Measurements from ENCODE around the gene DELE1. TPM values are rescaled to one million over a fixed set of nuclear protein-coding genes. Genes with fewer than 3 reads are reported as not detected.

DELE1 gene
- total and polyA plus RNA-seq, 2 donors (not counting 1 experiment from before 2014, with no cell fraction given), result 124 to 127 TPM

GRCh38 chr5:141950207-141951005 lies 26.7 kb downstream of the DELE1 start:
- no peak for DNase-seq
- Histone ChIP-seq H3K27ac (ENCODE audit: low read length in 2 of 2) (no peak overlapping the region), H3K4me1 (ENCODE audit: control insufficient read depth in 2 of 2, insufficient read depth in 2 of 2, low read length in 2 of 2) (peaks cover 0 to 6% of the 10 kb centered on the region in 2 donors), H3K4me3 (ENCODE audit: control extremely low read depth in 1 of 5, extremely low read depth in 1 of 5, insufficient read depth in 1 of 5, low read depth in 2 of 5, low read length in 4 of 5) (no peak overlapping the region), H3K9me3 (ENCODE audit: control extremely low read depth in 1 of 3, control insufficient read depth in 2 of 3, insufficient read depth in 1 of 3, low read length in 2 of 3) (no peaks in the 10 kb centered on the region), H3K79me2 (ENCODE audit: control insufficient read depth, insufficient read depth, low read length) (no peaks in the 10 kb centered on the region), H3K9ac (ENCODE audit: low read length) (no peak overlapping the region), H4K20me1 (ENCODE audit: control insufficient read depth, insufficient read depth, low read length, poor library complexity, severe bottlenecking) (no peaks in the 10 kb centered on the region), H2AFZ (ENCODE audit: insufficient read depth, low read depth, low read length, poor library complexity, severe bottlenecking) (no peak overlapping the region), H3K27me3 (replicated peaks in 1 of 4; ENCODE audit: control extremely low read depth in 1 of 4, control insufficient read depth in 3 of 4, insufficient read depth in 4 of 4, low read length in 3 of 4) (no peaks in the 10 kb centered on the region), H3K4me2 (replicated peaks; ENCODE audit: low read depth, low read length, poor library complexity, severe bottlenecking) (no peak overlapping the region), H3K36me3 (replicated peaks in 1 of 2; ENCODE audit: control extremely low read depth in 1 of 2, control insufficient read depth in 1 of 2, extremely low read depth in 1 of 2, insufficient read depth in 2 of 2, low read length in 1 of 2) (no peaks in the 10 kb centered on the region)
- H3K27me3 Mint-ChIP-seq, result no peaks in the 10 kb centered on the region
- H3K27ac Mint-ChIP-seq, result no peak overlapping the region
- no peak for TF ChIP-seq EZH2 (IDR thresholded peaks at IDR 0.05; ENCODE audit: borderline replicate concordance, insufficient read depth, low read depth, low read length, poor library complexity, severe bottlenecking)
- no peak for TF ChIP-seq CTCF (IDR thresholded peaks at IDR 0.05)
- no peak for ATAC-seq (ENCODE audit: low read depth)
- H3K9me3 Mint-ChIP-seq (ENCODE audit: insufficient read depth), result no peaks in the 10 kb centered on the region
- intact Hi-C loops (cut with micrococcal nuclease), result no loop called here
- no CpG with 5 or more reads among the region's 3 CpGs for WGBS (ENCODE audit: insufficient coverage)
- ChIA-PET POLR2A (no interaction called here), CTCF (interaction anchor here (1.0 to 1.2 kb wide), 2 partner anchors 10 to 14 kb away, joined by 4 to 10 read pairs; no protein-coding TSS in a partner anchor)
- H3K4me3 Mint-ChIP-seq, result no peak overlapping the region
- H3K4me1 Mint-ChIP-seq, result peaks cover 12% of the 10 kb centered on the region

- no peaks in the 10 kb centered on the region for H3K9me3 ChIP-seq (ENCODE audit: control extremely low read depth in 1 of 3, control insufficient read depth in 2 of 3, insufficient read depth in 1 of 3, low read length in 2 of 3)
- ChIA-PET CTCF (interaction anchor here (1.0 to 1.2 kb wide), 2 partner anchors 9 to 13 kb away, joined by 4 to 10 read pairs; no protein-coding TSS in a partner anchor), POLR2A (no interaction called here)
- TF ChIP-seq EZH2 (IDR thresholded peaks at IDR 0.05; ENCODE audit: borderline replicate concordance, insufficient read depth, low read depth, low read length, poor library complexity, severe bottlenecking) (no peak), CTCF (IDR thresholded peaks at IDR 0.05) (peak; percentile 62)
- H3K9ac ChIP-seq (ENCODE audit: low read length), result no peak overlapping the region
- peaks cover 12% of the 10 kb centered on the region for H3K4me1 Mint-ChIP-seq
- H3K4me1 ChIP-seq (ENCODE audit: control insufficient read depth in 2 of 2, insufficient read depth in 2 of 2, low read length in 2 of 2), result peaks cover 0 to 6% of the 10 kb centered on the region in 2 donors
- no peak overlapping the region for H2AFZ ChIP-seq (ENCODE audit: insufficient read depth, low read depth, low read length, poor library complexity, severe bottlenecking)
- no peak overlapping the region for H3K4me2 ChIP-seq (replicated peaks; ENCODE audit: low read depth, low read length, poor library complexity, severe bottlenecking)
- WGBS (ENCODE audit: insufficient coverage), result 49% methylated on average over 4 of the region's 9 CpGs
- H3K27me3 ChIP-seq (replicated peaks in 1 of 4; ENCODE audit: control extremely low read depth in 1 of 4, control insufficient read depth in 3 of 4, insufficient read depth in 4 of 4, low read length in 3 of 4), result no peaks in the 10 kb centered on the region
- H3K27me3 Mint-ChIP-seq, result no peaks in the 10 kb centered on the region
- no peaks in the 10 kb centered on the region for H3K79me2 ChIP-seq (ENCODE audit: control insufficient read depth, insufficient read depth, low read length)
- H3K4me3 ChIP-seq (ENCODE audit: control extremely low read depth in 1 of 5, extremely low read depth in 1 of 5, insufficient read depth in 1 of 5, low read depth in 2 of 5, low read length in 4 of 5), result no peak overlapping the region
- H3K9me3 Mint-ChIP-seq (ENCODE audit: insufficient read depth), result no peaks in the 10 kb centered on the region
- no peaks in the 10 kb centered on the region for H4K20me1 ChIP-seq (ENCODE audit: control insufficient read depth, insufficient read depth, low read length, poor library complexity, severe bottlenecking)
- ATAC-seq (ENCODE audit: low read depth) (peak; percentile 82), DNase-seq (peak; percentile 47)
- H3K27ac Mint-ChIP-seq, result no peak overlapping the region
- H3K27ac ChIP-seq (ENCODE audit: low read length in 2 of 2), result no peak overlapping the region
- H3K4me3 Mint-ChIP-seq, result no peak overlapping the region
- peaks cover 0 to 2% of the 10 kb centered on the region in 2 experiments for H3K36me3 ChIP-seq (replicated peaks in 1 of 2; ENCODE audit: control extremely low read depth in 1 of 2, control insufficient read depth in 1 of 2, extremely low read depth in 1 of 2, insufficient read depth in 2 of 2, low read length in 1 of 2)
- intact Hi-C loops (cut with micrococcal nuclease), result no loop called here
Measured at GRCh38 chr5:141951332-141951781, 27.7 kb downstream of the DELE1 start.
